Bone marrow (tissue), 2 donors: Measurements from ENCODE around the gene OVOL3.

Source experiments
- DNase-seq, 2 donors: peaks; one replicate each; lab custom pipeline; 2025; lab: John Stamatoyannopoulos, UW

Gene OVOL3

DNA sequence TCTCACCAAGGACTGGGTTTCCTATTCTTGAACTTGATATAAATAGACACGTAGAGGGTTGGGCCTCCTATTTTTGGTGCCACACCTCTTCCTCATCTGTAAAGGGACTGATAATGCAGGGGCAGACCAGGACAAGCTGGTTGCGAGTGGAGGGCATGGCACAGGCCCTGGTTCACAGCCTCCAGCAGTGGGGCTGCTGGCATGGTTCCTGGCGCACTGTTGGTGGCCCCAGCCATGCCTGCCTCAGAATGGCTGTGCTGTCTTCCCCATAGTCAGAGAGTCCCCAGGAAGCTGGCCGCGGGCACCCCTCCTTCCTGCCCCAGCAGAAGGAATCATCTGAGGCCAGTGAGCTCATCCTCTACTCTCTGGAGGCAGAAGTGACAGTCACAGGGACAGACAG is 10.5 kb upstream of the OVOL3 start:
- no peak for DNase-seq

DNA sequence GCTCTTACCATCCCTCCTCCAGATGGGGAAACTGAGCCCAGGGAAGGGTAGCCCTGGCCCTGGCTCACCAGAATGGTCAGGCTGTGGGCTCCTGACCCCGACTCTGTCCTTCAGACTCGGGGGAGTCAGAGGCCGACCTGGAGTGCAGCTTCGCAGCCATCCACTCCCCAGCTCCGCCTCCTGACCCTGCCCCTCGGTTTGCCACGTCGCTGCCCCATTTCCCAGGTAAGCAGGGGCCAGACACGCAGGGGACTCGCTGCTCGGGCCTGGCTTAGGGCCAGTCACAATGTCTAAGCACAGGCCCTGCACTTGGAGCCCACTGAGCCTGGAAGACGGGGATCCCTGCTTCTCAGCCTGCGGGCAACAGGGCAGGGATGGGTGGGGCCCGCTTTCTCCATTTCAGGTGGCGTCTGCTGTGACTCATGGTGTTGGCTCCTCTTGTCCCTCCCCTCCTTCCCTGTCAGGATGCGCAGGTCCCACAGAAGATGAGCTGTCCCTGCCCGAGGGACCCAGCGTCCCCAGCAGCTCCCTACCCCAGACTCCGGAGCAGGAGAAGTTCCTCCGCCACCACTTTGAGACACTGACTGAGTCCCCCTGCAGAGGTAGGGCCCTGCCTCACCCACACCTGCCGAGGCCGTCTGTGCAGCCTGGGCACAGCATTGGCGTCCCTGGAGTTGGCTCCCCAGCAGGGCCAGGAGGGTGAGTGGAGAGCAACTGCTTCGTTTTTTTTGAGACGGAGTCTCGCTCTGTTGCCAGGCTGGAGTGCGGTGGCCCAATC is 9.2 kb upstream of the OVOL3 start:
- DNase-seq = no peak

DNA sequence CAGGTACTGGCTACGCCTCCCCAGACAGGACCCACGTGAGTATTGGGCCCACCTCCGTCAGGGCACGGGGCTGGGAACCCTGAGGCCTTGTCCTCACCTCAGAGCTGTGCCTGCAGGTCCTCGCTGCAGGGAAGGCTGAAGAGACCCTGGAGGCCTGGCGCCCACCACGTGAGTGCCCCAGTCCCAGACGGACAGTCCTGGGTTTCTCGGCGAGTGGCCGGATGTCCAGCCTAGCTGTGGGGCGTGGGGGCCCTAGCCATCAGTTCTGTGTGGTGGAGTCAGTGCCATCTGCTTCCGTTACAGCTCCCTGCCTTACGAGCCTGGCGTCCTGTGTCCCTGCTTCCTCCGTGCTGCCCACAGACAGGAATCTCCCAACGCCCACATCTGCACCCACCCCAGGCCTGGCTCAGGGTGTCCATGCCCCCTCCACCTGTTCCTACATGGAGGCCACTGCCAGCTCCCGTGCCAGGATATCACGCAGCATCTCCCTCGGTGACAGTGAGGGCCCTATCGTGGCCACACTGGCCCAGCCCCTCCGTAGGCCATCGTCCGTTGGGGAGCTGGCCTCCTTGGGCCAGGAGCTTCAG is 7.8 kb upstream of the OVOL3 start:
- DNase-seq = no peak

DNA sequence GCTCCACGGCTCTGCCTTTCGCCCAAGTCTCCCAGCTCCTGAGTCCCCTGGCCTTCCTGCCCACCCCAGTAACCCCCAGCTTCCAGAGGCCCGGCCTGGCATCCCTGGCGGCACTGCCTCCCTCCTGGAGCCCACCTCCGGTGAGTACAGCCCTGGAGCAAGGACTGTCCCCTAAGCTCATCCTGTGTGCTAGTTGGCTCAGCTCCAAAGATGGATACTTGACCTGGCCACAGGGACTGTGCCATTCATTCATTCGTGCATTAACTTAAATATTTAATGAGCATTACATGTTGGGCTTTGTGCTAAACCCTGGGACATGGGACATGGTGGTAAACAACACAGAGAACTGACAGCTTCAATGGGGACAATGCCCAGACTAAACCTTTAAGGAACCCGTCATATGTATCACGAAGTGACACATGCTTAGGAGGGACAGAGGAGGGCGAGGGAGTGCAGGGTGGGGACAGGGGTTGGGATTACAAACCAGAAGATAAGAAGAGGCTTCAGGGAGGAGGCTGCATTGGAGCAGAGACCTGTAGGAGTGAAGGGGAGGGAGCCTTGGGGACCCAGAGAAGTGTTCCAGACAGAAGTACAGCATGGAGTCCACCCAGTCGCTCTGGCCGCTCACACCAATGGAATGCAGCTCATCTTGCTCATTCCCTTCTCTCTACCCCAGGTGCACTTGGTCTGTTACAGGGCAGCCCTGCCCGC is 6.9 kb upstream of the OVOL3 start:
- no peak for DNase-seq

DNA sequence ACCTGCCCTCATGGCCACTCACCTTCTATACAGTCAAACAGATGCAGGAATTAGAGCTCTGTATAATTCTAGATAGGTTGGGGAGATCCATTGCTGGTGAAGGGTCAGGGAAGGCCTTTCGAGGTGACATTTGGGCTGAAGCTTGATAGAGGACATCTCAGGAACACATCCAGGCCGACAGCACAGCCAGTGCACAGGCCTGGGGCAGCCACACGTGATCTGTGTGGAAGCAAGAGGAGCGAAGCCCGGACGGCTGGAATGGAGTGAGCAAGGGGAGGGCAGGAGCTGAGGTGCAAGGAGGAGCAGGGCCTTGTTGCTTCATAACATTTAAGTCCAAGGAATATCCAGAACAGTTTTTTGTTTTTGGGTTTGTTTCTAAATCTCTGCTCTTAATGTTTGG is 4.5 kb upstream of the OVOL3 start:
- DNase-seq = no peak

DNA sequence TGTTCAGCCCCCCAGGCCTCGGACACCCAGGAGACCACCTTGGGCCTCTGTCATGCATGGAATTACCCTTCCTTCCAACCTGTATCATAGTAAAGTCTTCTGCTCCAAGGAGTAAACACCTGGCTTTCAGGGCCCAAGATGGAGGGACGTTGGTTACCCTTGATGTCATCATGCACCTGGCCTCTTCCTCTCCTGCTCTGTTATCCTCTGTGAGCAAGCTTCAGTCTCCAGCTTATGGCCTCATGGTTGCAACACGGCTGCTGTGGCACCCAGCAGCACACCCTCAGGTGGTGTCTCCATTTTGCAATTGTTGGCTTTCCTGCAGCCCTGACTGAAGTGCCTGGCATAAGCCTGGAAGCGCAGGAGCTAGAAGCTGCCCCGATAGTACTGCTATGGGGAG is 4.0 kb upstream of the OVOL3 start:
- no peak for DNase-seq

DNA sequence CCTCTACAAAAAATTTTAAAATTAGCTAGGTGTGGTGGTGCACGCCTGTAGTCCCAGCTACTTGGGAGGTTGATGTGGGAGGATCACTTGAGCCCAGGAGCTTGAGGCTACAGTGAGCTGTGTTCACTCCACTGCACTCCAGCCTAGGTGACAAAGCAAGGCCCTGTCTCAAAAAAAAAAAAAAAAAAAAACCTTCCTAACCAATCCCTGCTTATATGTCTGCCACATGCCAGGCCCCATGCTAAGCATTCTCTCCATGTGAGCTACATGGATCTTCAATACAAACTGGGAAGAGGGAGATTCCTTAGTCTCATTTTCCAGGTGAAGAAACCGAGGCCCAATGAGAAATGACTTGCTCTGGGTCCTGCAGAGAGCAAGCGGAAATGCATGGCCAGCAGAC is 2.3 kb upstream of the OVOL3 start:
- DNase-seq = no peak

DNA sequence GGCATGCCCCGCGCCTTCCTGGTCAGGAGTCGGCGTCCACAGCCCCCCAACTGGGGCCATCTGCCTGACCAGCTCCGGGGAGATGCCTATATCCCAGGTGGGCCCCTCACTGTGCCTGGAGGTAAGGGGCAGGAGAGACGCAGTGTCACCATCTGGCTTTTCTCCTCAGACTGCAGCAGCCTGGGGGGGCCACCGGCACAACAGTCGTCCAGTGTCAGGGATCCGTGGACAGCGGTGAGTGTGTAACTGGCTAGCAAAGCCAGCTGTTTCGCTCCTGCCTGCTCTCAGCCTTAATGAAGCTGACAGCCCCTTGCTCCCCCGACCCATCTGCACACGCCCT is 227 bp downstream of the OVOL3 start:
- no peak for DNase-seq

DNA sequence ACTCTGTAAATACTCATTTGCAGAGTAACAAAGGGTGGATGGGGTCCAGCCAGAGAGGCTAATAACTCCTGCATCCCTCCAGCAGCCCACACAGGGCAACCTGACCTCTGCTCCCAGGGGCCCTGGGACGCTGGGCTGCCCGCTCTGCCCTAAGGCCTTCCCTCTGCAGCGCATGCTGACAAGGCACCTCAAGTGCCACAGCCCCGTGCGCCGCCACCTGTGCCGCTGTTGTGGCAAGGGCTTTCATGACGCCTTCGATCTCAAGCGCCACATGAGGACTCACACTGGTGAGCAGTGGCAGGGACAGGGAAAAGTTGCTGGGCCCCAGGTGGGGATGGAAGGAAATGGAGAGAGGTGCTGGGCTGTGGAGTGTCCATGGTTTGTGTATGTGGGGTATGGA is 1.7 kb downstream of the OVOL3 start:
- DNase-seq = no peak

DNA sequence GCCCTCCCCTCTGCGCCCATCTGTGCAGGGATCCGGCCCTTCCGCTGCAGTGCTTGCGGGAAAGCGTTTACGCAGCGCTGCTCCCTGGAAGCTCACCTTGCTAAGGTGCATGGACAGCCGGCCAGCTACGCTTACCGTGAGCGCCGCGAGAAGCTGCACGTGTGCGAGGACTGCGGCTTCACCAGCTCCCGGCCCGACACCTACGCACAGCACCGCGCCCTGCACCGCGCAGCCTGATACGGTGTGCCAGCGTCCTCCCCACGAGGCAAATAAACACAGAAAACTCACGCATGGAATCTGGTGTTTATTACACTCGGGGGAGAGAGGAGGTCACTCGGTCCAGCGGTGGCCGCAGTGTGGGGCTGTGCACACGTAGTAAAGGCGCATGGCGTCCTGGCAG is 2.5 kb downstream of the OVOL3 start:
- DNase-seq = no peak

DNA sequence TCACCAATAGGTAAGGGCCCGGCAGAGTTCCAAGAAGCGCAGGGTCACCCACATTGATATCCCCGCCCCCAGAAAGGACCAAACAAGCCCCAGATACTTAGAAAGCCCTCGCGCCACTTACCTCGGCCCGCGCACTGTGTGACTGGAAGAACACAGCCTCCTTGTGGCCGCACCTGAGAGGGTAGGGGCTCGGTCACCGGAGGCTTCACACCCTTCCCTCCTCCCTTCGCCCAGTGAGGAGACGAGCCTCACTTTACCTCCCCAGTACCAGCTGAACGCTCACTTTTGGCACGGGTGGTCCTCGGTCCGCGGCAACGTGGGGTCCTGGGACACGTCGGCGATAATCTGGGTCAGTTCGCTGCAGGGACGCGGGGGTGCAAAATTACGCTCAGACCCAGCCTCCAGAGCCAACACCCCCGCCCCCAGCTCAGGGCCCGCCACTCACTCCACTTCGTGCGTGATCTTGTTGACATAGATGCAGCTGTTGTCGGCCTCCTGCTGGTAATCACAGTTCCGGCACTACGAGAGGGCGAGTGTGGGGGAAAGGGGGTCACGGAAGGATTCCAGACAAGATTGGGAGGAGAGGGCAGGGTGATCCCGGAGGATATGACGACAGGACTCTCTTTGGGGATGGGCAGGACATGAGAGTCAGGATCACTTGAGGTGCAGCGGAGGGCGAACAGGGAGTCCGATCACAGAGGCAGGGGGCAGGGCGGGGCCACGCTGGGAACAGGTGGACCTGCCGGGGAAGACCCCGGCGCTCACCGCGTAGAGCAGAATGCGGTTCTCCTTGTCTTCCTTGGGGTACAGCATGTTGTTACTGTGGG is 3.2 kb downstream of the OVOL3 start:
- DNase-seq = no peak

DNA sequence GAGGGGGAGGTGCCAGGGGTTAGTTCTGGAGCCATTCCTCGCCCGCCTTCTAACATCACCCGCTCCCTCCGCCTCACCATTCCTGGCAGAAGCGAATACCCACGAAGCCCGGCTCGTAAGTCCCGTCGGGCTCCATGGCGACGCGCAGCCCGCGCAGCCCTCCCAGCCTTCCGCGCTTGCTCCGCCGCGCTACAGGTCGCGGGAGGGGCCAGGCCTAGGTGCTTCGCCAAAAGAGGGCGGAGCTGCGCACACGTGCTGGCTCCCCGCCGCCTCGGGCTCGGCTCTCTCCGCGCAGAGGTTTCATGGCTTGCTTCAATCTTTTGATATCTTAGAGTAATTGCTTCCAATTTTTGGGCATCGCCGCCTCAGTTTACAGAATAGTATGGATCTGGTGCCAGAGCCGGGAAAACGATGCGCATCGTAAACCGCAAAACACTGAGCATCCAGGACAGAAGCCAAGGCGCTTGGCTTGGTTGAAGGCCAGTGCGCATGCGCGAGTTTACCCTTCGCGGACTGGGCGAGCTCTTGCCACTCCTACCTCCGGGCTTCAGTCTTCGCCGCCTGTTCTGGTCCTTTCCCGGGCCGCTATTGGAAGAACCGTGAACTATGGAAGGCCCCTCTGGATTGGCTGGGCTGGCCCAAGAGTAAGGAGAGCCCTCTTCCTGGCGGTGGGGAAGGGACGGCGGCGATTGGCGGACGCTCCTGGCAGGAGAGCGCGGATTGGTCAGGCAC is 3.9 kb downstream of the OVOL3 start, which contains the start of gene POLR2I:
Gene POLR2I (minus strand): TSS at position 155 of the 732 bp plus-strand sequence. CDS start 19 bp downstream, at position 136.
- DNase-seq = peak; percentile 99

DNA sequence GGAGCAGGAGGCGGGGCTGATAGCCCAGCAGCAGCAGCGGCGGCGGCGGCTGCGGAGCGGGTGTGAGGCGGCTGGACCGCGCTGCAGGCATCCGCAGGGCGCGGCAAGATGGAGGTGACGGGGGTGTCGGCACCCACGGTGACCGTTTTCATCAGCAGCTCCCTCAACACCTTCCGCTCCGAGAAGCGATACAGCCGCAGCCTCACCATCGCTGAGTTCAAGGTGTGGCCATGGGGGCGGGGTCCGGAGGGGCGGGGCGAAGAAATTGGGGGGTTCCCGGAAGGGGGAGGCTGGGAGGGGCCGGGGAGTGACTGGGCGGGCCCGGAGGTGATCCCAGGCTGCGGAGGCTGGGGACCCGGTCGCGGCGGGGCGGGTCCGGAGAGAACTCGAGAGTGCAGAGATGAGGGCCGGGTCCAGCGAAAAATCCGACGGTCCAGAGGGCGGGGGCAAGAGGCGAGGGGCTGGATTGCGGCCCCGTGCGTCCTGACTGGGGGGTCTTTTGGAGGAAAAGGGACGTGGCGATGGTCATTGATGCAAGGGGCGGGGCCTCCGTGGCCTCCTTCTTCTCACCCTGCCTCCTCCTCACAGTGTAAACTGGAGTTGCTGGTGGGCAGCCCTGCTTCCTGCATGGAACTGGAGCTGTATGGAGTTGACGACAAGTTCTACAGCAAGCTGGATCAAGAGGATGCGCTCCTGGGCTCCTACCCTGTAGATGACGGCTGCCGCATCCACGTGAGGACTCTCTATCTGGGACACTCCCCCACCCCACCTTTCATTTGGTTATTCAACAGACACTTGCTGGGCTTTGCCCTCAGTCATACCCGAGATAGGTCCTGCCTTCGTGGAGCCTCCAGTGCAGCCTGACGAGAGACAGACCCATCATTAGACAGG is 4.8 kb downstream of the OVOL3 start, which contains the start of gene TBCB:
Gene TBCB (plus strand): TSS at position 16 of the 891 bp plus-strand sequence. CDS start 93 bp downstream, at position 109.
- peak; percentile 81 to 98 for DNase-seq

DNA sequence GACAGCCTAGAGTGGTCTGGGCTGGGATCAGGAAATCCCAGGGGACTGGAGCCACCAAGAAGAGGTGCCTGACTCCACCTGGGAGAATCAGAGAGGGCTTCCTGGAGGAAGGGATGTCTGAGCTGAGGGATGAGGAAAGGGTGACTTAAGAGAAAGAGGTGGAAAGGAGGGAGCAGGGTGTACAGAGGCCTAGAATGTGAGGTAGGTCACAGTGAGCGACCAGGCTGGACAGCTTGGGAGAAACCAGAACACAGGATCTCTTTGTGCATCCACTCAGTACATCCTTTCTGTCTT is 5.3 kb downstream of the OVOL3 start:
- DNase-seq = no peak

DNA sequence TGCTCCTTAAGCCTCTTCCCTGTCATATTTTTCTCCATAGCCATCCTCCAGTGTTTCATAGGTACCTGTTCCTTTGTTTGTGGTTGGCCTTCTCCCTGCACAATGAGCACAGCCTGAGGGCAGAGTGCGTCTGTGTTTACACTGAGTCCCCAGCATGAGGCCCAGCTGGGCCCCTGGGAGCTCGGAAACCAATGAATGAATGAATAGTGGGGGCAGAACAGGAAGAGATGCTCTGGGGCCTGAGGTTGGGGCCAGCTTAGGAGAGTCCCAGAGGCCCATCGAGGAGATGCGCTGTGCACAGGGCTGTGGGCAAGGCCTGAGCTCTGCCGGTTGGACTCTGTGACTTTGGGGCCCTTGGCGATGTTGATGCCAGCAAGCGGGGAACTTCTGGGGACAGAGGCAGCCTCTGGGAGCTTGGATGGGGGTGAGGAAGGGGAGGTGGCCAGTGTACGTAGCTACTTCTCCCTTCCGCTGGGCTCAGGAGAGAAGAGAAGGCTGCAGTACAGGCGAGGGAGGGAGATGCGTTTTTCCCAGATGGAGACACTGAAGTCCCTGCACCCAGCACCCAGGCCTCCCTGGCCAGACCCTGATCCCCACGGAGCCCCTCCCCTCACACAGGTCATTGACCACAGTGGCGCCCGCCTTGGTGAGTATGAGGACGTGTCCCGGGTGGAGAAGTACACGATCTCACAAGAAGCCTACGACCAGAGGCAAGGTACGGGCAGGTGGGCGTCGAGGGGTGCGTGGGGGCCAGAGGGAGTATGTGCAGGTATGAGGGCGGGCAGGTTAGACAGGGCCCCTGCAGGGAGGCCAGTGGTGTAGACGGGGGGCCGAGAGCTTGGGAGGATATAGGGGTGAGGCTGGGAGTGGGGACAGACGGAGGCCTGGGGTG is 9.4 kb downstream of the OVOL3 start:
- DNase-seq = no peak

DNA sequence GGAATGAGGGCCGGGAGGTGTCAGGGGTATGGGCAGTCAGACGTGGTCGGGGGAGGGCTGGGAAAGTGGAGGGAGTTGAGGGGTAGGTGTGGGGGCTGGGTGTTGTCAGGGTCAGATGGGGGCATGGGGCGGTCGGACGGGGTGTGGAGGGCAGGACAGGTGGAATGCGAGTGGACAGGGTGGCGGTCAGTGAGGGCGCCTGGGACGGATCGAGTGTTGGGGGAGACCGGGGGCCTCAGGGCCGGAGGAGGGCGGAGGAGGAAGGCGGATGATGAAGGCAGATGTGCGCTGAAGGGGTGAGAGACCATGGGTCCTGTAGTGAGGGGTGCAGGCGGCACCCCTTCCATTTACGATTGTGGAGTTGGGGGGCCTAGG is 10.0 kb downstream of the OVOL3 start:
- no peak for DNase-seq

DNA sequence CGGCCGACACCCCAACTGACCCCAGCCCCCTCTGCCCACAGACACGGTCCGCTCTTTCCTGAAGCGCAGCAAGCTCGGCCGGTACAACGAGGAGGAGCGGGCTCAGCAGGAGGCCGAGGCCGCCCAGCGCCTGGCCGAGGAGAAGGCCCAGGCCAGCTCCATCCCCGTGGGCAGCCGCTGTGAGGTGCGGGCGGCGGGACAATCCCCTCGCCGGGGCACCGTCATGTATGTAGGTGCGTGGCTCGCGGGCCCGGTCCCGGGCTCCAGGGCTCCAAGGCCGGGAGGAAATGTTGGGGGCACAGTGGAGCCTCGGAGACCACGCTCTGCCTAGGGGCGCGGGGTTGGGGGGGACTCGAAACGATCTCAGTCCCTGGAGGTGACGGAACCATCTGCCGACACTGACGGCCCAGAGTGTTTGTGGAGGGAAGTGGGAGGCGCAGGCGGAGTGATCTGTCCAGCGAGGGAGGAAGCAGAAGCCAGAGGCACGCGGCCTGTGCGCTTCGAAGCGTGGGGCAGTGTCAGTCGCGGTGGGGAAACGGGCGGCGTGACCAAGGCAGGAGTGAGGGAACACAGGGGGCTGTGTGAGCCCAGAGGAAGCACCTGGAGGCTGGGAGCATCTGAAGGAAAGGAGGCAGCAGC is 10.7 kb downstream of the OVOL3 start:
- no peak for DNase-seq

DNA sequence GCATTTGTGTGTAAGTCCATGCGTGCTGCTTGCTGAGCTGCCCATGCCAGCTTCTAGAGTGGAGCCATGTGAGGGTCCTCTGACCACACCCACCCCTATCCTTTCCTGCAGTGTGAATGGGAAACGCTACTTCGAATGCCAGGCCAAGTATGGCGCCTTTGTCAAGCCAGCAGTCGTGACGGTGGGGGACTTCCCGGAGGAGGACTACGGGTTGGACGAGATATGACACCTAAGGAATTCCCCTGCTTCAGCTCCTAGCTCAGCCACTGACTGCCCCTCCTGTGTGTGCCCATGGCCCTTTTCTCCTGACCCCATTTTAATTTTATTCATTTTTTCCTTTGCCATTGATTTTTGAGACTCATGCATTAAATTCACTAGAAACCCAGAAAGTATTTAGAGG is 14.6 kb downstream of the OVOL3 start:
- DNase-seq = no peak

DNA sequence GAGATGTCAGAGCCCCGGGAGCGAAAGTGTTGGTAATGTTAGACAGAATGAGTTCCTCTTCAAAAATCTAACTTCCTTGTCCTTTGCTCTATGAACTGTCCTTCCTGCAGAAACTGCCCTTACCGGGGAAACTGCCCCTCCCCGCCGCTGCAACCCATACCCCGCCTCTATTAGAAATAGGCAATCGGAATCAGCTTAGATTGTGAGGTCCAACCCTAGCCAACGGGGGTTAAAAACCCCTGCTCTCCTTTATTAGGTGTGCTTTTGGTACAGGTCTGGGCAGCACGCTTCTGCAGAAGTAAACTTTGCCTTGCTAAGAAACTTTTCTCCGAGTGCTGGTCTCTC is 17.4 kb downstream of the OVOL3 start:
- no peak for DNase-seq
